Lower leg skin (tissue), 3 donors: ENCODE data around the gene TNS3.

Experiments used
- POLR2A ChIP-seq, 2 donors: fragments of 450-650 bp; IDR thresholded peaks; one replicate each; pipeline ENCODE4 v1.6.1; 2016 to 2017; ENCODE audit warnings: antibody characterized with exemption in 2 of 2, mild to moderate bottlenecking in 1 of 2, moderate library complexity in 1 of 2
- TF ChIP-seq, protein P1 (sequence below), 3 donors: fragments of 450-650 bp; IDR thresholded peaks; one replicate each; pipeline ENCODE4 v1.5.1; 2016; ENCODE audit warnings: antibody characterized with exemption in 3 of 3, mild to moderate bottlenecking in 3 of 3, moderate library complexity in 2 of 3

DNA sequence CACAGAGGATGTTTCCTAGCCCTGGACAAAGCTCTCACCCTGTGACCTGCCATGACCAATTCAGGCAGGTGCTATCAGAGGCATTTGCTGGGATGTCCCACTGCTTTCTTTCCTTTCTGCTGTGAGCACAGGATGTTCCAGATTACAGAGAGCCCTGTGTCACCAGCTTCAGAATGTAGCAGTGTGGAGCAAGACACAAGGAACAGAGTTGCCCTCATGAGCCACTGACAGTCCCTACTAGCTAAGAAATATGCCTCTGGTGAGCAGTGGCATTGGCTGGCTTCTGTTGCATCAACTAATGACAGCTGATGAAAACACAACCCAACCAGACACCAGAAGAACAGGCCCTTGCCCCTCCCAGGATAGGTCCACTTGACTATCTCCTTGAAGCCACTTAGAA is 337.2 kb downstream of the TNS3 start:
- TF ChIP-seq, protein P1, sequence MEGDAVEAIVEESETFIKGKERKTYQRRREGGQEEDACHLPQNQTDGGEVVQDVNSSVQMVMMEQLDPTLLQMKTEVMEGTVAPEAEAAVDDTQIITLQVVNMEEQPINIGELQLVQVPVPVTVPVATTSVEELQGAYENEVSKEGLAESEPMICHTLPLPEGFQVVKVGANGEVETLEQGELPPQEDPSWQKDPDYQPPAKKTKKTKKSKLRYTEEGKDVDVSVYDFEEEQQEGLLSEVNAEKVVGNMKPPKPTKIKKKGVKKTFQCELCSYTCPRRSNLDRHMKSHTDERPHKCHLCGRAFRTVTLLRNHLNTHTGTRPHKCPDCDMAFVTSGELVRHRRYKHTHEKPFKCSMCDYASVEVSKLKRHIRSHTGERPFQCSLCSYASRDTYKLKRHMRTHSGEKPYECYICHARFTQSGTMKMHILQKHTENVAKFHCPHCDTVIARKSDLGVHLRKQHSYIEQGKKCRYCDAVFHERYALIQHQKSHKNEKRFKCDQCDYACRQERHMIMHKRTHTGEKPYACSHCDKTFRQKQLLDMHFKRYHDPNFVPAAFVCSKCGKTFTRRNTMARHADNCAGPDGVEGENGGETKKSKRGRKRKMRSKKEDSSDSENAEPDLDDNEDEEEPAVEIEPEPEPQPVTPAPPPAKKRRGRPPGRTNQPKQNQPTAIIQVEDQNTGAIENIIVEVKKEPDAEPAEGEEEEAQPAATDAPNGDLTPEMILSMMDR (IDR thresholded peaks at IDR 0.05): no peak
- no peak for TF ChIP-seq POLR2A (IDR thresholded peaks at IDR 0.05)
